ENCODE measurements around the gene RSPO3. TPM values are rescaled to one million over a fixed set of nuclear protein-coding genes. Genes with fewer than 3 reads are reported as not detected.

Gene RSPO3
- total RNA-seq, 1 donor from 2014 or later: 14.0 TPM

DNA sequence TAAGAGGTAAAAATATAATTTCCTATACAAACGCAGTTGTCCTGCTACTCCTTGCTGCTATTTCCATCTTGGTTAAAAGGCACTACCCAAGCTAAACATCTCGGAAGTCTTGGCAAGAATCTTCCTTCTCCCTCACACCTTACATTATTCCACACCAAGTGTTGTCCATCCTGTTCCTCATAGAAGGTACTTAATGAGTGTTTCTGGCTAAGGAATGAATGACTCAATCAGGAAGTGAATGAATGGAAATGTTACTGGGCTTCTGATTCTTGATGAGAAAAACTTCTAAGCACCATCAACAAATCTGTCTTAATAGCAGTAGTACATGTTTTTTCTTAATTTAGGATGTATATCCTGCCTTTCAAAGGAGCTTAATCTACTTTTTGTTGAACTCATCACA, 40.6 kb upstream of the RSPO3 start:
- TF ChIP-seq POLR2A (IDR thresholded peaks at IDR 0.05) (no peak), POLR2AphosphoS5 (IDR thresholded peaks at IDR 0.05; ENCODE audit: insufficient read depth in 1 of 2, low read depth in 1 of 2) (no peak), CTCF (IDR thresholded peaks at IDR 0.05) (no peak)
- no peak for DNase-seq (ENCODE audit: extremely low spot score in 2 of 2)
- Histone ChIP-seq H3K27ac (no peak overlapping the region), H3K27me3 (no peaks in the 10 kb centered on the region), H3K4me3 (no peak overlapping the region), H3K9me3 (no peaks in the 10 kb centered on the region), H3K4me1 (no peaks in the 10 kb centered on the region), H3K36me3 (no peaks in the 10 kb centered on the region)
- intact Hi-C loops (cut with DNase I): no loop called here

GRCh38 chr6:127078669-127079068, 39.8 kb upstream of the RSPO3 start:
- Histone ChIP-seq H3K36me3 (no peaks in the 10 kb centered on the region), H3K4me3 (no peak overlapping the region), H3K9me3 (no peaks in the 10 kb centered on the region), H3K27ac (no peak overlapping the region), H3K4me1 (no peaks in the 10 kb centered on the region), H3K27me3 (no peaks in the 10 kb centered on the region)
- no peak for DNase-seq (ENCODE audit: extremely low spot score in 2 of 2)
- no peak for TF ChIP-seq CTCF (IDR thresholded peaks at IDR 0.05)
- TF ChIP-seq POLR2A (IDR thresholded peaks at IDR 0.05): no peak
- intact Hi-C loops (cut with DNase I): no loop called here

DNA sequence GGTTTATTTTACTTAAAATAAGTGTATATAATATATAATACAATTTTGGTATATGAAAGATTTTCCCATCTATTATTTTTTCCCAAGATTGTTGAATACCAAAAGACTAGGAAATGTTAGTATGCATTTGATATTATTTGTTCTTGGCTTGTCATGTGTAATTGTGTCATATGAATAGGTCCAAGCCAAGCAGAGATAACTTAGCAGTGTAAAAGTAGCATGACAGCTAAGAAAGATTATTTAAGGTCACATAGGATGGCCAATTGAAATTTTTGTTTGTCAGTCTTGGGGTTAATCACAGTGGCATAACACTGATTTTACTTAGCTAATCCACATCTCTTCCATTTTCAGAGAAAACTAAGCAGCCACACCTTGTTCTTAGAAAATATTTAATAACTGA, 38.8 kb upstream of the RSPO3 start:
- Histone ChIP-seq H3K9me3 (no peaks in the 10 kb centered on the region), H3K36me3 (no peaks in the 10 kb centered on the region), H3K27ac (no peak overlapping the region), H3K4me1 (no peaks in the 10 kb centered on the region), H3K4me3 (no peak overlapping the region), H3K27me3 (no peaks in the 10 kb centered on the region)
- no peak for DNase-seq (ENCODE audit: extremely low spot score in 2 of 2)
- TF ChIP-seq CTCF (IDR thresholded peaks at IDR 0.05) (no peak), POLR2A (IDR thresholded peaks at IDR 0.05) (no peak), POLR2AphosphoS5 (IDR thresholded peaks at IDR 0.05; ENCODE audit: insufficient read depth in 1 of 2, low read depth in 1 of 2) (no peak)
- intact Hi-C loops (cut with DNase I): no loop called here

- H3K4me3 ChIP-seq: no peak overlapping the region
- H3K27me3 ChIP-seq: no peaks in the 10 kb centered on the region
- DNase-seq (ENCODE audit: extremely low spot score in 2 of 2): no peak
- intact Hi-C loops (cut with DNase I): no loop called here
- no peaks in the 10 kb centered on the region for H3K36me3 ChIP-seq
- no peaks in the 10 kb centered on the region for H3K9me3 ChIP-seq
- no peak for TF ChIP-seq POLR2A (IDR thresholded peaks at IDR 0.05)
- TF ChIP-seq CTCF (IDR thresholded peaks at IDR 0.05): no peak
- TF ChIP-seq POLR2AphosphoS5 (IDR thresholded peaks at IDR 0.05; ENCODE audit: insufficient read depth in 1 of 2, low read depth in 1 of 2): no peak
- H3K27ac ChIP-seq: no peak overlapping the region
- no peaks in the 10 kb centered on the region for H3K4me1 ChIP-seq
These were observed 38.4 kb upstream of the RSPO3 start for GRCh38 chr6:127080081-127080480.

- no peaks in the 10 kb centered on the region for H3K27me3 ChIP-seq
- DNase-seq (ENCODE audit: extremely low spot score in 2 of 2): no peak
- no peak overlapping the region for H3K27ac ChIP-seq
- intact Hi-C loops (cut with DNase I): no loop called here
- TF ChIP-seq POLR2AphosphoS5 (IDR thresholded peaks at IDR 0.05; ENCODE audit: insufficient read depth in 1 of 2, low read depth in 1 of 2) (no peak), CTCF (IDR thresholded peaks at IDR 0.05) (no peak), POLR2A (IDR thresholded peaks at IDR 0.05) (no peak)
- H3K4me3 ChIP-seq: no peak overlapping the region
- no peaks in the 10 kb centered on the region for H3K4me1 ChIP-seq
- H3K36me3 ChIP-seq: no peaks in the 10 kb centered on the region
- H3K9me3 ChIP-seq: no peaks in the 10 kb centered on the region
These were observed 35.1 kb upstream of the RSPO3 start for GRCh38 chr6:127083231-127083962.
